GM19023 (cell line): ENCODE results near the gene HSPA1B.
"Not testable (repeated sequence)": the region's sequence is repeated elsewhere in the genome, so short reads cannot be mapped to it uniquely, and the experiment has no call there.

ENCODE experiments used
- ATAC-seq: cut with Tn5 transposase; IDR thresholded peaks from one replicate; pipeline ENCODE4 v1.9.1; 2021; ENCODE audit warnings: mild to moderate bottlenecking, moderate library complexity; ENCODE audit not compliant: unreplicated experiment

HSPA1B gene

DNA sequence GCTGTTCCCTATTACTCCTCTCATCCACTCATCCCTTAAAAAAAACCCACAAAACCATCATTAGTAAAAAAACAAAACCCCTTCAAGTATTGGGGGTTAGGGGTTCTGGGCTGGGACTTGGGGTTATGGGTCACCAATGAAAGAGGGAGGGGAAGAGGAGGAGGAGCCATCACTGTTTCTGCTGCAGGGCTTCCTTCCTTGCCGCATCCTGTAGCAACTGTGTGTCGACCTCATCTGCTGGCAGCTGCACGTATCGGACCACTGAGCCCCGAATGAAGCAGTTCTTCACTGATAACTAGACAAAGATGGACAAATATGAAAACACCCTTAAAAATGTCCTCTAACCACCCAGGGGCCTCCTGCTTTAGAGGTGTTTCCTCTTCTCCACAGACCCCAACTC lies 29.9 kb upstream of the HSPA1B start:
- ATAC-seq, result no peak

DNA sequence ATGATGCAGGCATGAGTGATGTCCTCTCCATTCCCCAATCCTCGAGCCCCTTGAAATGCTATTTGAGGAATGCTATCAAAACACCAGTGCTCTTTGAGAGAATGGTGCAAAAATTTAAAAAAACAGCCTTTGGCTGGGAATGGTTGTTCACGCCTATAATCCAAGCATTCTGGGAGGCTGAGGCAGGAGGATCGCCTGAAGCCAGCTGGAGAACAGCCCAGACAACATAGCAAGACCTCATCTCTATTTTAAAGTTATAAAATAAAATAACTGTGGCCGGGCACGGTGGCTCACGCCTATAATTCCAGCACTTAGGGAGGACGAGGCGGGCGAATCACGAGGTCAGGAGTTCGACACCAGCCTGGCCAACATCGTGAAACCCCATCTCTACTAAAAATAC lies 27.8 kb upstream of the HSPA1B start:
- ATAC-seq, result no peak

DNA sequence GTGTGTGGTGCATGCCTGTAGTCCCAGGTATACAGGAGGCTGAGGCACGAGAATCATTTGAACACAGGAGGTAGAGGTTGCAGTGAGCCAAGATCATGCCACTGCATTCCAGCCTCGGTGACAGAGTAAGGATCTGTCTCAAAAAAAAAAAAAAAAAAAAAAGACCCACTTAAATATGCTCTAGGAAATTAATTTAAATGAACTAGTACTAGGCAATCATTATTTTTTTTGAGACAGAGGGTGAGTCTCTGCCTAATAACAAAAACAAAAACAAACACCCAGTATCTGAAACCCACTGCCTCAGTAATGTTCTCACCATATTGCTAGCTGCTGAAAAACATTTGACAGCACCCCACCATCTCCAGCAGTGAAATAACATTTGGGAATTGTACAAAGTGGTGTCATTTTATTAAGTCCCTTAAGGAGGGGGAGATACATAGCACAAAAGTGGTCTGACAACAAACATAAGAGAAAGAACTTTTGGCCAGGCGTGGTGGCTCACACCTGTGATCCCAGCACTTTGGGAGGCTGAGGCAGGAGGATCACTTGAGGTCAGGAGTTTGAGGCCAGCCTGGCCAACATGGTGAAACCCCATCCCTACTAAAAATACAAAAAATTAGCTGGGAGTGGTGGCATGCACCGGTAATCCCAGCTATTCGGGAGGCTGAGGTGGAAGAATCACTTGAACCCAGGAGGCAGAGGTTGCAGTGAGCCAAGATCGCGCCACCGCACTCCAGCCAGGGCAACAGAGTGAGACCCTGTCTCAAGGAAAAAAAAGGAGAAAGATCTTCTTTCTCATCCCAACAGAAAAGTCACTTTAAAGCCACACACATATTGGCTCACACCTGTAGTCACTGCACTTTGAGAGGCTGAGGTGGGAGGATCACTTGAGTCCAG lies 26.3 kb upstream of the HSPA1B start:
- not testable (repeated sequence) for ATAC-seq

DNA sequence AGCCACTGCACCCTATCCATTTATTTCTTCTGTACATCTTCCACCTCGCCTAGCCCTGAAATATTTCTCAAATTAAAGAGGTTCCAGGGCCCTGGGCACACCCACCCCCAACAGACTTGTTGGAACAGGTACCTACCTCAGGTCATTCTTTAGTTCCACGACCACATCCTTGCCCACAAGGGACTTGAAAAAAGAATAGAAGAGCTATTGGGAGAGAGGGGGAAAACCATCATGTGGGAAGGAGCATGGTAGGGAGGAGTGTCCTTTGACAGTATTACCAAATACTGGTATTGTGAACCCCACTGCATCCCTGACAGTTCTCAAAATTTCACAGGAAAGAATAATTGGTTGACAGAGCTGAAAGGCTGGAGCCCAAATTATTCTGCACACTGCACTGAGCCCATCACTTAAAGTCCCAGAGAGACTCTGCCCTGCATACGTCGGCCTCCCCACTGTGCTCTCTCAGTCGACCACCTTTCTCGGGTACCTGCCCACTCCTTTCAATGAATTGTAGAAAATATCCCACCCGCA lies 21.5 kb upstream of the HSPA1B start:
- no peak for ATAC-seq

DNA sequence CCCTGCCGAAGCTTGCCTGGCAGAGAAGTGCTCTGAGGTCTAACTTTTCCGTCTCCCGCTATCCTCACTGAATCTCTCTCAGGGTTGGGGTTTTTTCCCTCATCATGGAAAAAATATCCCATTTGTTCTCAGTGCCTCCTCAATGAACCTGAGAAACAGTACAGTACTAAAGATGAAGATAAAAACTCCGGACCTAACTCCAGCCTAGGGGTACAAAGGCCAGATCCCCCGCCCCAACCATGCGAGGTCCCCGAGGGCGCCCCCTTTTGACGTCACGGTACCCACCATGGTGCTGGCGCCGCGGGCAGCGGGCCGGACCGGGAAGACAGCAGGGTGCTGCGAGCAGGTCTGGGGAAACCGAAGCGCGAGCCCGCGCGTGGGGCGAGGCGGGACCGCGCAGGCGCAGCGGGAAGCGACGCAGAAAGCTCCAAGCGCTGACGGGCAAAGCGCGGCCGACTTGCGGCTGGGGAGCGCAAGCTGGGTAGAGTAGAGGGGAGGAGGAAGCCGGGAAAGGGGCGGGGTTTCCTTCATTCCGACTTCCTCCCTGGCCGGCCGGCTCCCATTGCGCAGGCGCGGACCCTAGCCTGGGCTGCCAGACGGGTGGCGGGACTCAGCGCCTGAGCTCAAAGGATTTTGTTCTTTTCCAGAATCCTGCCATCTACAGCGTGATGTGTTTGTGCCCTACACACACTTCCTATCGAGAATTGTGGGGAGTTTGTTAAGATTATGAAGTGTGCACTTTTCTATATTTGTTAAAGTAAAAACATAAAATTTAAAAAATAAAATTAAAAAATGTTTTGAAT lies 20.9 kb upstream of the HSPA1B start, which contains the start of gene LSM2:
LSM2 (minus strand) TSS at position 497 of the 803 bp plus-strand sequence; CDS start at position 288, 209 bp downstream.
- peak; percentile 87 for ATAC-seq

DNA sequence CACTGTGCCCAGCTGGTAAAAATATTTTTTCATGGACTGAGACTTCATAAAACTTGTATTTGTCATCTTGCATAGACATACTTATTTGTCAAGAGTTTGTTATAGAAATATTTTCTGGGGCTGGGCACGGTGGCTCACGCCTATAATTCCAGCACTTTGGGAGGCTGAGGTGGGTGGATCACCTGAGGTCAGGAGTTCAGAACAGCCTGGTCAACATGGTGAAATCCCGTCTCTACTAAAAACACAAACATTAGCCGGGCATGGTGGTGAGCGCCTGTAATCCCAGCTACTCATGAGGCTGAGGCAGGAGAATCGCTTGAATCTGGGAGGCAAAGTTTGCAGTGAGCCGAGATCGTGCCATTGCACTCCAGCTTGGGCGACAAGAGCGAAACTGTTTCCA lies 18.9 kb upstream of the HSPA1B start:
- not testable (repeated sequence) for ATAC-seq

DNA sequence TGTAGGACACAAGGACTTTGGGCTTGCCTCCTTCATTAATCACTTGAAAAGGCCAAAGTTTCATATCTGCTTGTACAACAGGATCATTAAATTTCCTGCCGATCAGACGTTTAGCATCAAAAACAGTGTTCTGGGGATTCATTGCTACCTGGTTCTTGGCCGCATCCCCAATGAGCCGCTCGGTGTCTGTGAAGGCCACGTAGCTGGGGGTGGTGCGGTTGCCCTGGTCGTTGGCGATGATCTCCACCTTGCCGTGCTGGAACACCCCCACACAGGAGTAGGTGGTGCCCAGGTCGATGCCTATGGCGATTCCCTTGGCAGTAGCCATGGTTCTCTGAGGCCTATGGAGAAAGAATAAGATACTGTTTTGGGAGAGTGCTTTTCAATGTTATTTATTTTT lies 15.9 kb upstream of the HSPA1B start:
- ATAC-seq, result no peak

DNA sequence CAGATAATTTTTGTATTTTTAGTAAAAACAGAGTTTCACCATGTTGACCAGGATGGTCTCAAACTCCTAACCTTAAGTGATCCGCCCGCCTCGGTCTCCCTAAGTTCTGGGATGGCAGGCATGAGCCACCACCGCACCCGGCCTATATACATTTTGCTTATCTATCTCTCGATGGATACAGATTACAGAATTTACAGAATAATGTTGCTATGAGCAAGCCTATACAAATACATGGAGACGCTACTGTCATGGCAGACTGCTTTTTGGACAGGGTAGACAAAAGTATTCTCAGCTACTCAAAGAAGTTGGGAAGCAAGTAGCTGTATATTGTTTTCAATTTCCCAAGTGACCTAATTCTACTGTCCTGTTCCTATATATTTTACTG lies 14.1 kb upstream of the HSPA1B start:
- no peak for ATAC-seq

DNA sequence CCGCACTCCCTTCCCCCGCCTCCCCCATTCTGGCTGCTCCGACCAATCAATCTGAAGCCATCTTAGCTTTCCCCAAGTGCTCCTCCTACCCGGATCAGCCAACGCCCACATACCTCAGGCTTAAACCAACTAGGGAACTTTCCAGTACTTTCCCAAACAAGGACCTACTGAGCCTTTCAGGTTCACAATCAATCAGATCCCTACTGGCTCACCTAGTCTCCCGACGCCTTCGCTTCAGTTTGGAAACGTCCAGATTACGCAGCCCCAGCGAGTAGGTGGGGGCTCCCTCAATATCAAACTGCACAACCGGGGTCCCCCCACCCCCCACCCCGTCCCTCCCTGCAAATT lies 12.9 kb upstream of the HSPA1B start:
- ATAC-seq, result peak; percentile 31

DNA sequence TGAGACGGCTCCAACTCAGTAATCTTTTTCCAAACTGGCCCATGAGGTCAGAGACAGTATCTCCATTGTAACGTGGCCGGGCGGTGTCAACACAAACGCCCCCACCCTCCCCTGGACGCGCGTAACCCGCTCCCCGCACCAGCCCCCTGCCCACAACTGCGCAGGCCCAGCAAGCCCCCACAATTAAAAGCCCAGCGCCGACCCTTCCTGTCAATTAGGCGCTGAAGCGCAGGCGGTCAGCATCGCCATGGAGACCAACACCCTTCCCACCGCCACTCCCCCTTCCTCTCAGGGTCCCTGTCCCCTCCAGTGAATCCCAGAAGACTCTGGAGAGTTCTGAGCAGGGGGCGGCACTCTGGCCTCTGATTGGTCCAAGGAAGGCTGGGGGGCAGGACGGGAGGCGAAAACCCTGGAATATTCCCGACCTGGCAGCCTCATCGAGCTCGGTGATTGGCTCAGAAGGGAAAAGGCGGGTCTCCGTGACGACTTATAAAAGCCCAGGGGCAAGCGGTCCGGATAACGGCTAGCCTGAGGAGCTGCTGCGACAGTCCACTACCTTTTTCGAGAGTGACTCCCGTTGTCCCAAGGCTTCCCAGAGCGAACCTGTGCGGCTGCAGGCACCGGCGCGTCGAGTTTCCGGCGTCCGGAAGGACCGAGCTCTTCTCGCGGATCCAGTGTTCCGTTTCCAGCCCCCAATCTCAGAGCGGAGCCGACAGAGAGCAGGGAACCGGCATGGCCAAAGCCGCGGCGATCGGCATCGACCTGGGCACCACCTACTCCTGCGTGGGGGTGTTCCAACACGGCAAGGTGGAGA lies 12.3 kb upstream of the HSPA1B start, which contains the start of the genes HSPA1A and HSPA1L:
HSPA1A (plus strand) TSS at position 519 of the 814 bp plus-strand sequence; CDS start at position 733, 214 bp downstream.
HSPA1L (minus strand) TSS at position 259 of the 814 bp plus-strand sequence. CDS start 3,311 bp downstream, outside the sequence.
- ATAC-seq, result peak; percentile 60

DNA sequence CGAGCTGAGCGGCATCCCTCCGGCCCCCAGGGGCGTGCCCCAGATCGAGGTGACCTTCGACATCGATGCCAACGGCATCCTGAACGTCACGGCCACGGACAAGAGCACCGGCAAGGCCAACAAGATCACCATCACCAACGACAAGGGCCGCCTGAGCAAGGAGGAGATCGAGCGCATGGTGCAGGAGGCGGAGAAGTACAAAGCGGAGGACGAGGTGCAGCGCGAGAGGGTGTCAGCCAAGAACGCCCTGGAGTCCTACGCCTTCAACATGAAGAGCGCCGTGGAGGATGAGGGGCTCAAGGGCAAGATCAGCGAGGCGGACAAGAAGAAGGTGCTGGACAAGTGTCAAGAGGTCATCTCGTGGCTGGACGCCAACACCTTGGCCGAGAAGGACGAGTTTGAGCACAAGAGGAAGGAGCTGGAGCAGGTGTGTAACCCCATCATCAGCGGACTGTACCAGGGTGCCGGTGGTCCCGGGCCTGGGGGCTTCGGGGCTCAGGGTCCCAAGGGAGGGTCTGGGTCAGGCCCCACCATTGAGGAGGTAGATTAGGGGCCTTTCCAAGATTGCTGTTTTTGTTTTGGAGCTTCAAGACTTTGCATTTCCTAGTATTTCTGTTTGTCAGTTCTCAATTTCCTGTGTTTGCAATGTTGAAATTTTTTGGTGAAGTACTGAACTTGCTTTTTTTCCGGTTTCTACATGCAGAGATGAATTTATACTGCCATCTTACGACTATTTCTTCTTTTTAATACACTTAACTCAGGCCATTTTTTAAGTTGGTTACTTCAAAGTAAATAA lies 10.2 kb upstream of the HSPA1B start:
- ATAC-seq, result not testable (repeated sequence)

DNA sequence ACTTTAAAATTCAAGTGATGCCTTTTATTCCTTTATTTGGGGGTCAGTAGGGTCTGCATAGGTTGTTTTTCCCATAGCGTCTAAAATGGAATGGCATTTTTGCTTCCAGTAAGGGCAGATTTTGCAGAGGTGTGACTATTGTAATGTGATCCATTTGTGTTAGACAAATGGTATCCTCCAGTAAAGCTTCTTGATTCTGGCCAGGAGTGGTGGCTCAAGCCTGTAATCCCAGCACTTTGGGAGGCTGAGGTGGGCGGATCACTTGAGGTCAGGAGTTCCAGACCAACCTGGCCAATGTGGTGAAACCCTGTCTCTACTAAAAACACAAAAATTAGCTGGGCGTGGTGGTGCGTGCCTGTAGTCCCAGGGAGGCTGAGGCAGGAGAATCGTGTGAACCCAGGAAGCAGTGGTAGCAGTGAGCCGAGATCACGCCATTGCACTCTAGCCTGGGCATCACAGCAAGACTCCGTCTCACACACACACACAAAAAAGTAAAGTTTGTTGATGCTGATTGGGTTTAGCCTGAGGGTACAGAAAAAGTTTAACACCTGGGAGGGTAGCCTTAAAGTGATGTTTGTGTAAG lies 9.5 kb upstream of the HSPA1B start:
- not testable (repeated sequence) for ATAC-seq

DNA sequence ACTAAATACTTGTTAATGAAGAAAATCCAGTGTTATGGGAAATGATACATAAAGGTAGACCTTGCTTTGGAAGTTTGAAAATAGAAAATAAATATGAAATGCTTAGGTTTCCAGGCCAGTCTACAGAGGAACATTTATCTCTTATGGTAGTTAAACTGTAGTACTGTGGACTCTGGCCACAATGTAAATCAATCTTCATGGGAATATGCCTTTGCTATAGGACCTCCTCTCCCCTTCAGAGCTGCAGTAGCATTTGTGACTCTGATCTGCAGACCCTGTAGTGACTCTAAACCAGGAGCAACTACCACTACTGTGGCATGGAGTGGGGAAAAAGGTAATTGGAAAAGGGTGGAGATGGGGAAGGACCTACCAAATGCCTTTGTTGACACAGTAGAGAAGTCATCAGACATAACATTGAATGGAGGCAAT lies 7.7 kb upstream of the HSPA1B start:
- no peak for ATAC-seq

DNA sequence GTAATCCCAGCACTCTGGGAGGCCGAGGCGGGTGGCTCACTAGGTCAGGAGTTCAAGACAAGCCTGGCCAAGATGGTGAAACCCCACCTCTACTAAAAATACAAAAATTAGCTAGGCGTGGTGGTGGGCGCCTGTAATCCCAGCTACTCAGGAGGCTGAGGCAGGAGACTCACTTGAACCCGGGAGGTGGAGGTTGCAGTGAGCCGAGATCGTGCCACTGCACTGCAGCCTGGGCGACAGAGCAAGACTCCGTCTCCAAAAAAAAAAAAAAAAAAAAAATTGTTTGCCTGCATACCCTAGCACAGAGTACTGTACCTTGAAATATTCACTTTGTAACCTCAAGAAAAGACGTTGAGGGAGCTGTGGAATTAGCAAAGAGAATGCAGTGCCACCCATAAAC lies 7.1 kb upstream of the HSPA1B start:
- ATAC-seq, result not testable (repeated sequence)

DNA sequence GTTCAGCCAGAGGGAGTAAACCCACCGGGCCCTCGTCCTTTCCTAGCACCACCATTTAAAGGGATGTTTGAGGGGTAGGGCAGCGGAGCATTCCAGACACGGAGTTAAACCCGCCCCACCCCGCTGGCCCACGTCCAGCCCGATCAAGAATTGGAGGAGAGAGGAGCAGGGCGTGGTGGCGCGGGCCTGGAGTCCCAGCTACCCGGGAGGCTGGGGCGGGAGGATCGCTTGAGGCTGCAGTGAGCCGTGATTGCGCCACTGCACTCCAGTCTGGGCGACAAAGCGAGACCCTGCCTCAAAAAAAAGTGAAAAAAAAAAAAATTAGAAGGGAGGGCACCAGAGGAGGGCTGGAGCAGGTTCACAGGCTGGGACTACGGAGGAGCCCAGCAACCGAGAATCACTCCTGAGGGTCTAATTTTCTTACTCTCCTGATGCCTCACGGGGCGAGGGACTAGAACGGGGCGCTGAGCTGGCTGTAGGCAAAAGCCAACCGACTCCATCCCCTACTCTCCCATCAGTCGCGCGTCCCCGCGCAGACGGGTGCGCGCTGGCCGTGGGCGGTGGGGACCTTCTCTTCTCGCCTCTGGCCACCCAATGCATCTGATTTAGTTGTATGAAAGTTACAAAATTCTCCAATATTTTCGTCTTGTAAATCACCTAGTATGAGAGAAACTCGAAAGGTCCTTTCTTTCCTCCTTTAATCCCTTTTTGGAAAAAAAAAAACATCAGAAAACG lies 6.1 kb upstream of the HSPA1B start:
- no peak for ATAC-seq

DNA sequence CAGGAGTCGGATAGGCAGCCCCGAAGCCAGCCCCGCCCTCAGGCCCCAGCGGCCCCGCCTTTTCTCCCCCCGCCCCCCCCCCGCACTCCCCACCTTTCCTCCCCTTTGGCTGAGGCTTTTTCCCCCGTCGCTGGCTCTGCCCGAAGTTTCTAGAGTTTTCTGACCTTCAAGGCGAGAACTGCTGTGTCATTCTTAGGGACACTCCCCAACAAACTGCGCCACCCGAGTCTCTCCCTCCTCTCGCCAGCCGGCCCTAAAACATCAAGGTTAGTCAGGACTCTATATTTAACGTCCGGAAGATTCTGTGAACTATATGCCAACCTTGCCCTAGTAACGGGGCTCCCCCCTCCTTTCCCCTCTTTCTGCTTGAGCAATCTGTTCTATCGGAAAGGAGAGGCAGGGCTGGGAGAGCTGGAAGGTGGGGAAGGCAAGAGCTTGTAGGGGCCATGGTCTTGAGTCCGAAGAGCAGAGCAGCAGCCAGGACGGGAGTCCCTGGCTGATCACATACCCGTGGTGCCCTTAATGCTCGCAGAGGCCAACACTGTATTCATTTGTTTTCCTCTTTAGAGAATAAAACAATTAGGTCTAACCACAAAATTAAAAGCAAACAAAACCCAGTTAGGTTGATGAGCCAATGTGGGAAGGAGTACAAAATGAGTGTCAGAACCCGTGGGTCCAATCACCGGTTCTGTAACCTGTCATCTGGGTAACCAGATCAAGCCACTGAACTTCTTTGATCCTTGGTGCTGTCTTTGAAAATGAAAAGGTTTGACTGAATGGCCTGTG lies 5.3 kb upstream of the HSPA1B start:
- no peak for ATAC-seq

DNA sequence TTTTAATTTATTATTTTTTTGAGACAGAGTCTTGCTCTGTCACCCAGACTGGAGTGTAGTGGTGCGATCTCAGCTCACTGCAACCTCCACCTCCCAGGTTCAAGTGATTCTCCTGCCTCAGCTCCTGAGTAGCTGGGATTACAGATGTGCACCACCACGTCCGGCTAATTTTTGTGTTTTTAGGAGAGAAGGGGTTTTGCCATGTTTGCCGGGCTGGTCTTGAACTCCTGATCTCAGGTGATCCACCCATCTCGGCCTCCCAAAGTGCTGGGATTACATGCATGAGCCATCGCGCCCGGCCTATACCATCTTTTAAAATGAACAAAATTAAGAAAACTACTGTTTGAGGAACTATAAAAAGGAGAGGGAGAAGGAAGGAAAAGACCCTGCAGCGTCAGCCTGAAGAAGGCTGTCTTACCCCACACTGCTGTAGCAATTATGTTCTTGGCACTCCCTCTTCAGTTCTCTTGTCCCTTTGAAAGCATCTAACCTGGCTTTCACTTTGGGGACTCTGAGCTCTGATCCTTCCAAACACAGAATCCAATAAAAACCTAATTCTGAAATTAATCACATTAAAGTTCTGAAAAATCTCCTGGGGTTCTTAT lies 3.8 kb upstream of the HSPA1B start:
- not testable (repeated sequence) for ATAC-seq
